ENCODE results near the gene IGF2BP2.

Gene IGF2BP2

GRCh38 chr3:185763347-185764005 lies 61.4 kb downstream of the IGF2BP2 start:
- TF ChIP-seq POLR2AphosphoS5 (IDR thresholded peaks at IDR 0.05; ENCODE audit: low read depth) (no peak), CTCF (IDR thresholded peaks at IDR 0.05; ENCODE audit: insufficient read depth, low read length) (no peak), REST (IDR thresholded peaks at IDR 0.05; ENCODE audit: insufficient replicate concordance, low read depth) (no peak), GABPA (IDR thresholded peaks at IDR 0.05; ENCODE audit: low read depth) (no peak), SPI1 (IDR thresholded peaks at IDR 0.05; ENCODE audit: borderline replicate concordance, low read depth) (no peak)
- H3K27ac ChIP-seq (replicated peaks), result no peak overlapping the region
- H3K4me3 ChIP-seq (replicated peaks; ENCODE audit: insufficient read depth, low read length), result no peak overlapping the region
- DNase-seq (ENCODE audit: low read depth in 1 of 2, low spot score in 1 of 2), result no peak
- peaks cover 33% of the 10 kb centered on the region for H3K27me3 ChIP-seq (ENCODE audit: insufficient read depth, poor library complexity, severe bottlenecking)

GRCh38 chr3:185760550-185760949 lies 64.3 kb downstream of the IGF2BP2 start:
- Histone ChIP-seq H3K27ac (replicated peaks) (no peak overlapping the region), H3K27me3 (ENCODE audit: insufficient read depth, poor library complexity, severe bottlenecking) (peaks cover 32% of the 10 kb centered on the region), H3K4me3 (replicated peaks; ENCODE audit: insufficient read depth, low read length) (no peak overlapping the region)
- no peak for DNase-seq (ENCODE audit: low read depth in 1 of 2, low spot score in 1 of 2)
- TF ChIP-seq SPI1 (IDR thresholded peaks at IDR 0.05; ENCODE audit: borderline replicate concordance, low read depth) (no peak), REST (IDR thresholded peaks at IDR 0.05; ENCODE audit: insufficient replicate concordance, low read depth) (no peak), CTCF (IDR thresholded peaks at IDR 0.05; ENCODE audit: insufficient read depth, low read length) (no peak), POLR2AphosphoS5 (IDR thresholded peaks at IDR 0.05; ENCODE audit: low read depth) (no peak), GABPA (IDR thresholded peaks at IDR 0.05; ENCODE audit: low read depth) (no peak)

GRCh38 chr3:185760088-185760487 lies 64.8 kb downstream of the IGF2BP2 start:
- TF ChIP-seq GABPA (IDR thresholded peaks at IDR 0.05; ENCODE audit: low read depth), result no peak
- no peak for TF ChIP-seq REST (IDR thresholded peaks at IDR 0.05; ENCODE audit: insufficient replicate concordance, low read depth)
- TF ChIP-seq CTCF (IDR thresholded peaks at IDR 0.05; ENCODE audit: insufficient read depth, low read length), result no peak
- TF ChIP-seq POLR2AphosphoS5 (IDR thresholded peaks at IDR 0.05; ENCODE audit: low read depth), result no peak
- TF ChIP-seq SPI1 (IDR thresholded peaks at IDR 0.05; ENCODE audit: borderline replicate concordance, low read depth), result no peak
- no peak for DNase-seq (ENCODE audit: low read depth in 1 of 2, low spot score in 1 of 2)
- H3K27me3 ChIP-seq (ENCODE audit: insufficient read depth, poor library complexity, severe bottlenecking), result peaks cover 32% of the 10 kb centered on the region
- no peak overlapping the region for H3K27ac ChIP-seq (replicated peaks)
- no peak overlapping the region for H3K4me3 ChIP-seq (replicated peaks; ENCODE audit: insufficient read depth, low read length)

Data from HL-60 (cell line).